Lower lobe of right lung (tissue), 2 donors: ENCODE data around the gene HMBS. TPM values are rescaled to one million over a fixed set of nuclear protein-coding genes. Genes with fewer than 3 reads are reported as not detected.
"Not testable (repeated sequence)": the region's sequence is repeated elsewhere in the genome, so short reads cannot be mapped to it uniquely, and the experiment has no call there.

Experiments used
- ATAC-seq, 2 donors: fragments of 200-7000 bp; cut with Tn5 transposase; one replicate each; pipeline ENCODE4 v1.9.1; 2020 to 2022; ENCODE audit warnings: mild to moderate bottlenecking in 2 of 2, moderate library complexity in 2 of 2
- DNase-seq: peaks from one replicate; pipeline ENCODE4 v3.0.0-alpha.2; 2020
- H3K27ac ChIP-seq: fragments of 200-600 bp; one replicate; pipeline ENCODE4 v1.8.0; 2022
- H3K27me3 ChIP-seq: fragments of 200-600 bp; one replicate; pipeline ENCODE4 v1.8.0; 2022; ENCODE audit warnings: low read depth
- H3K36me3 ChIP-seq: fragments of 200-600 bp; one replicate; pipeline ENCODE4 v1.8.0; 2022; ENCODE audit warnings: mild to moderate bottlenecking
- H3K4me1 ChIP-seq: fragments of 200-600 bp; one replicate; pipeline ENCODE4 v1.8.0; 2022
- H3K4me3 ChIP-seq: fragments of 200-600 bp; one replicate; pipeline ENCODE4 v1.8.0; 2022; ENCODE audit warnings: mild to moderate bottlenecking
- H3K9me3 ChIP-seq: fragments of 200-600 bp; one replicate; pipeline ENCODE4 v1.8.0; 2022
- CTCF ChIP-seq: fragments of 200-600 bp; IDR thresholded peaks from one replicate; pipeline ENCODE4 v1.8.0; 2022; ENCODE audit warnings: antibody characterized with exemption, mild to moderate bottlenecking
- intact Hi-C: fragments of 100-400 bp; cut with DNase I; formaldehyde crosslinking; loops from one replicate; pipeline ENCODE4 v1.11.0; 2022
- total RNA-seq: library from RNA; stranded (reverse); fragmentation: NEBNext Ultra II Directional; extraction: Animal tissue kit (Norgen Biotek cat#: 25700); gene quantifications from one replicate; pipeline ENCODE4 v1.2.1, GENCODE V29; 2021
- donor health status: DM: no; HTN: yes; CAD: no; lungs with severe emphysema.

HMBS gene
- total RNA-seq, 1 donor from 2014 or later = 16.7 TPM

GRCh38 chr11:119100994-119101758 lies 16.5 kb downstream of the HMBS start:
- ATAC-seq (peak; percentile 24 to 42), DNase-seq (no peak)
- intact Hi-C loops = no loop called here
- no peaks in the 10 kb centered on the region for H3K27me3 ChIP-seq
- TF ChIP-seq CTCF = no peak
- H3K36me3 ChIP-seq = peaks cover 25% of the 10 kb centered on the region
- H3K9me3 ChIP-seq = no peaks in the 10 kb centered on the region
- H3K27ac ChIP-seq = peak overlapping the region; percentile 96
- H3K4me1 ChIP-seq = peaks cover 31% of the 10 kb centered on the region
- H3K4me3 ChIP-seq = peak overlapping the region; percentile 95

GRCh38 chr11:119101759-119102423 lies 17.2 kb downstream of the HMBS start, which contains the start of gene DPAGT1:
Gene DPAGT1, minus strand, starts transcription at chr11:119101853. Its CDS starts 198 bp downstream, at chr11:119101655.
- ATAC-seq (peak; percentile 94 to 97), DNase-seq (peak; percentile 90)
- Histone ChIP-seq H3K27me3 (no peaks in the 10 kb centered on the region), H3K4me1 (peaks cover 38% of the 10 kb centered on the region), H3K4me3 (peak within 1 kb of the TSS; percentile 95), H3K36me3 (peaks cover 19% of the 10 kb centered on the region), H3K27ac (peak within 1 kb of the TSS; percentile 96), H3K9me3 (no peaks in the 10 kb centered on the region)
- no peak for TF ChIP-seq CTCF
- intact Hi-C loops = no loop called here

GRCh38 chr11:119103161-119103664 lies 18.5 kb downstream of the HMBS start:
- H3K9me3 ChIP-seq, H3K27me3 ChIP-seq, ATAC-seq, intact Hi-C loops, DNase-seq, H3K36me3 ChIP-seq: not testable (repeated sequence)
- peak overlapping the region; percentile 95 for H3K4me3 ChIP-seq
- H3K27ac ChIP-seq = peak overlapping the region; percentile 96
- peaks cover 39% of the 10 kb centered on the region for H3K4me1 ChIP-seq

DNA sequence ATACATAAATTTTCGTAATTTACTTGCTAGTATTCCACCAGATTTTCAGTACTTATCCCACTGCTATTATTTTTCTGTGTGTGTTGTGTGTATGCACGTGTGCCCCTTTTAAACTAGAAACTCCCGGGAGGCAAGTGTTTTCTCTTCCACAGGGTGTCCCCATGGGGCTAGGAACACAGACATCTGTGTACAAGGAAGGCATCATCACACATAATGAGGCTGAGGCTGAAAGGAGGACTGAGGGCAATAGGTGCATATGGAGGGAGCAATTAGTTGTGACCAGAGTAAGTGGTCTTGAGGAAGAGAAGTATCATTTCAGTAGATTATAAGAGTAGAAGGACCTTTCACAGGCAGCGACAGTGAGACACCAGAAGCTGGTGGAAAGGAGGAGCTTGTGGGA lies 19.1 kb downstream of the HMBS start:
- H3K4me3 ChIP-seq = peak overlapping the region; percentile 95
- DNase-seq (no peak), ATAC-seq (no peak)
- H3K36me3 ChIP-seq = peaks cover 1% of the 10 kb centered on the region
- H3K4me1 ChIP-seq = peaks cover 45% of the 10 kb centered on the region
- no peak for TF ChIP-seq CTCF
- intact Hi-C loops = no loop called here
- peak overlapping the region; percentile 96 for H3K27ac ChIP-seq
- no peaks in the 10 kb centered on the region for H3K27me3 ChIP-seq
- H3K9me3 ChIP-seq = no peaks in the 10 kb centered on the region

- no peak for TF ChIP-seq CTCF
- peak; percentile 95 for ATAC-seq
- peaks cover 51% of the 10 kb centered on the region for H3K4me1 ChIP-seq
- intact Hi-C loops = no loop called here
- H3K27ac ChIP-seq = peak within 1 kb of the TSS; percentile 87
- peak; percentile 95 for DNase-seq
- H3K9me3 ChIP-seq = no peaks in the 10 kb centered on the region
- peaks cover 21% of the 10 kb centered on the region for H3K36me3 ChIP-seq
- H3K27me3 ChIP-seq = no peaks in the 10 kb centered on the region
- peak within 1 kb of the TSS; percentile 99 for H3K4me3 ChIP-seq
Observed at GRCh38 chr11:119106564-119107537, 22.2 kb downstream of the HMBS start, which contains the start of gene C2CD2L. Gene C2CD2L, plus strand, starts transcription at chr11:119107344. Its CDS starts 398 bp downstream, at chr11:119107742.
